Muscle of back (tissue), 13 donors: Measurements from ENCODE around the gene RREB1. TPM values are rescaled to one million over a fixed set of nuclear protein-coding genes. Genes with fewer than 3 reads are reported as not detected.

Experiments used
- DNase-seq, 3 donors: peaks; one replicate each; pipeline versions ENCODE4 v3.0.0 to v3.0.0-alpha.2; 2013
- long read RNA-seq, 9 donors: transcript quantifications; one replicate each; lab custom pipeline, GENCODE V29; 2026
- polyA plus RNA-seq, 10 donors: library from polyadenylated mRNA; unstranded; fragments of 120-200 nt; gene quantifications; one replicate each; pipeline ENCODE4 v1.2.1, GENCODE V29; 2013; ENCODE audit not compliant: insufficient read length in 10 of 10

The RREB1 gene, protein sequence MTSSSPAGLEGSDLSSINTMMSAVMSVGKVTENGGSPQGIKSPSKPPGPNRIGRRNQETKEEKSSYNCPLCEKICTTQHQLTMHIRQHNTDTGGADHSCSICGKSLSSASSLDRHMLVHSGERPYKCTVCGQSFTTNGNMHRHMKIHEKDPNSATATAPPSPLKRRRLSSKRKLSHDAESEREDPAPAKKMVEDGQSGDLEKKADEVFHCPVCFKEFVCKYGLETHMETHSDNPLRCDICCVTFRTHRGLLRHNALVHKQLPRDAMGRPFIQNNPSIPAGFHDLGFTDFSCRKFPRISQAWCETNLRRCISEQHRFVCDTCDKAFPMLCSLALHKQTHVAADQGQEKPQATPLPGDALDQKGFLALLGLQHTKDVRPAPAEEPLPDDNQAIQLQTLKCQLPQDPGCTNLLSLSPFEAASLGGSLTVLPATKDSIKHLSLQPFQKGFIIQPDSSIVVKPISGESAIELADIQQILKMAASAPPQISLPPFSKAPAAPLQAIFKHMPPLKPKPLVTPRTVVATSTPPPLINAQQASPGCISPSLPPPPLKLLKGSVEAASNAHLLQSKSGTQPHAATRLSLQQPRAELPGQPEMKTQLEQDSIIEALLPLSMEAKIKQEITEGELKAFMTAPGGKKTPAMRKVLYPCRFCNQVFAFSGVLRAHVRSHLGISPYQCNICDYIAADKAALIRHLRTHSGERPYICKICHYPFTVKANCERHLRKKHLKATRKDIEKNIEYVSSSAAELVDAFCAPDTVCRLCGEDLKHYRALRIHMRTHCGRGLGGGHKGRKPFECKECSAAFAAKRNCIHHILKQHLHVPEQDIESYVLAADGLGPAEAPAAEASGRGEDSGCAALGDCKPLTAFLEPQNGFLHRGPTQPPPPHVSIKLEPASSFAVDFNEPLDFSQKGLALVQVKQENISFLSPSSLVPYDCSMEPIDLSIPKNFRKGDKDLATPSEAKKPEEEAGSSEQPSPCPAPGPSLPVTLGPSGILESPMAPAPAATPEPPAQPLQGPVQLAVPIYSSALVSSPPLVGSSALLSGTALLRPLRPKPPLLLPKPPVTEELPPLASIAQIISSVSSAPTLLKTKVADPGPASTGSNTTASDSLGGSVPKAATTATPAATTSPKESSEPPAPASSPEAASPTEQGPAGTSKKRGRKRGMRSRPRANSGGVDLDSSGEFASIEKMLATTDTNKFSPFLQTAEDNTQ (N-terminal part only)
- 10 to 100 TPM; 15.1 to 22.1 (median 17.5) TPM for polyA plus RNA-seq
- long read RNA-seq, donor 1 = 0 reads
- long read RNA-seq, donor 2, partial matches to known transcripts = 31 of 31 reads
- long read RNA-seq, donor 2, other reads (novel, unspliced or antisense) = 0 of 31 reads
- long read RNA-seq, donor 3 = 0 reads
- long read RNA-seq, donor 4 = 0 reads
- long read RNA-seq, donor 5, partial matches to known transcripts = 0 of 1 reads
- long read RNA-seq, donor 5, other reads (novel, unspliced or antisense) = 0 of 1 reads
- long read RNA-seq, donor 6 = 0 reads
- long read RNA-seq, donor 7 = 0 reads
- long read RNA-seq, donor 8 = 0 reads
- long read RNA-seq, donor 9, partial matches to known transcripts = 0 of 1 reads
- long read RNA-seq, donor 9, other reads (novel, unspliced or antisense) = 0 of 1 reads

- peak; percentile 59 to 89 (median 66) for DNase-seq
Measured at GRCh38 chr6:7107578-7108195, at the start of gene RREB1. Gene RREB1 (plus strand): TSS chr6:7107961. CDS start chr6:7181912, 73,951 bp downstream.

- peak in 1 of 3 donors; percentile 89 for DNase-seq
Measured at GRCh38 chr6:7058250-7058923, 49.4 kb upstream of the RREB1 start.

DNA sequence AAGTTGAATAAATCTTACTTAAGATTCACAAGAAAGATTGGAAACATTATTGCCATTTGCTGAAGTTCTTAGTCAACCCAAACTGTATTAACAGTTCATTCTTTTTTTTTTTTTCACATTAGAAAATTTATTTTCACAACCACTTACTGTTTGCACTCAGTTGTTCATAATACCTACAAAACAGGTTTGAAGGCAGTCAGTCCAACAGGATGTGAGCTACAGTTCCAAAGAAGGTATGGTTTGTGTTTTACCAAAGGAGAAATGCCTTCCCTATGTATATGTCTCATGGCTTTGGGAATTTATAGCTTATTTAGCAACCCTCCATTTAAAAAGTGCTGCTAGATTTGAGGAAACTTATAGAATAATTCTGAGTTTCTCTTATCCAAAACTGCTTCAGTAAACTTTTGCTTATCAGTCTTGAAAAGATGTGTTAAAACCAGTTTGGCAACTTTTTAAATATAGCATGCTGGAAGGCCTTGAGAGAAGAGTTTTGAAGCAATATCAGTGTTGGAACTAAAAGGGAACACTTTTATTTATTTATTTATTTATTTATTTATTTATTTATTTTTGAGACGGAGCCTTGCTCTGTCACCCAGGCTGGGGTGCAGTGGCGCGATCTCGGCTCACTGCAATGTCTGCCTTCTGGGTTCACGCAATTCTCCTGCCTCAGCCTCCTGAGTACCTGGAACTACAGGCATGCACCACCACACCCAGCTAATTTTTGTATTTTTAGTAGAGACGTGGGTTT lies 46.8 kb upstream of the RREB1 start:
- DNase-seq = no peak

DNA sequence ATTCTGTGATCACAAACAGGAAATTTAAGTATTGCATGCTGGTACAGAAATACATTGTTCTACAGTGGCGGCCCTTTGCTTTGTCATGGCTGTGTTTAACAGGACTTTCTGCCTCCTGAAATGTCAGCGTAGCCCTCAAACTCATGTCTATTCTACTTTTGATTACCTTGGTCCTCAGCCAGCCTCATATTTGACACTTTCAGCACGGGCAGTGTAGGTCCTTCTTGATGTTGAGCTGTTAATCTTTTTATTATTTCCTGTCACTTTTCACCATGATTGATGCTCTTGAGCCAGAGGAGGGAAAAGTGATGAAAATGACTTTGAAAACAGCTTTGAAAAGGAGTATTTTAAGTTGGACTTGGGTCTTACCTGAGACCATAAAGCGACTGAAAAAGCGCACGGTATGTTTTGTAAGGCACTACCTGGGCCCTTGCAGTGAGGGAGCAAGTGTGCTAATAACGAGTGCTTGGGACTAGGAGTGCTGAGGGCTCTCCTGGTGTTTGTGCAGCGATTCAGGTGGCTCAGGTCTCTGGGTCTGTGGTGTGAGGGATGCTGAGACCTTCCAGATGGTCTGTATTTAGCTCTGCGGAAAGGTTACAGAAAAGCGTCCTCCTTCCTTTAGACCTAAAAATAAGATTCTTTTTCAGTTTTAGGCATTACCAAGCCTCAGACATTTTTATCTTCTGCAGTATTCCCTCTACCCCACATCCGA lies 45.2 kb upstream of the RREB1 start:
- DNase-seq = no peak

- DNase-seq = no peak
Measured at GRCh38 chr6:7067305-7067704, 40.5 kb upstream of the RREB1 start.

DNA sequence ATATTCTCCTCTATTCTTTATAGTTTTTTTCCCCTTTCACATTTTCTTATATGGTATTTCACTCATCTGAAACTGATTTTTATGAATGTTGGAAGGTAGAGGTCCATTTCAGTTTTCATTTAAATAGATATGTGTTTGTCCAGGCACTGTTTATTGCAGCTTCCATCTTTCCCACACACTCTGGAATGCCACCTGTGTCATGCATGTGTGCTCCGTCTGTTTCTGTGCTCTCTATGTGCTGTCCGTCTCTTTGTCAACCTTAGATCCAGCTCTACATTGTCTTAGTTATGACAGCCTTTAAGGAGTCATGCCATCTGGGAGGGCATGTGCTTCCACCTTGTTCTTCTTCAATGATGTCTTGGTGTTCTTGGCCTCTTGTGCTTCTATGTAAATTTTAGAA lies 36.4 kb upstream of the RREB1 start:
- DNase-seq = no peak

GRCh38 chr6:7073082-7073820 lies 34.5 kb upstream of the RREB1 start:
- DNase-seq = no peak

- no peak for DNase-seq
Measured at GRCh38 chr6:7073821-7074525, 33.8 kb upstream of the RREB1 start.

DNA sequence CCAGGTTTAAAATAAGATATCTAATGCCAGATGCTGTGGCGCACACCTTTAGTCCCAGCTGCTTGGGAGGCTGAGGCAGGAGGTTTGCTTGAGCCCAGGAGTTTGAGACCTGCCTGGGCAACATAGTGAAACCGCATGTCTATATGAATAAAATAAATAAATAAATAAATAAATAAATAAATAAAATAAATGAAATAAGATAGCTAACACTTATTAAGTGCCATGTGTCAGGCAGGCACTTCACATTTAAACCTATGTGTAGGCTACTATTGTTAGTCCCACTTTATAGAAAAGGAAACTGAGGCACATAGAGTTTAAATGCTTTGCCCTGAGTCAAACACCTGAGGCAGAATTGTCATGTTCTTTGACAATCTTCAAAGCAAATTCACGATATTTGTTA lies 32.9 kb upstream of the RREB1 start:
- no peak for DNase-seq

DNA sequence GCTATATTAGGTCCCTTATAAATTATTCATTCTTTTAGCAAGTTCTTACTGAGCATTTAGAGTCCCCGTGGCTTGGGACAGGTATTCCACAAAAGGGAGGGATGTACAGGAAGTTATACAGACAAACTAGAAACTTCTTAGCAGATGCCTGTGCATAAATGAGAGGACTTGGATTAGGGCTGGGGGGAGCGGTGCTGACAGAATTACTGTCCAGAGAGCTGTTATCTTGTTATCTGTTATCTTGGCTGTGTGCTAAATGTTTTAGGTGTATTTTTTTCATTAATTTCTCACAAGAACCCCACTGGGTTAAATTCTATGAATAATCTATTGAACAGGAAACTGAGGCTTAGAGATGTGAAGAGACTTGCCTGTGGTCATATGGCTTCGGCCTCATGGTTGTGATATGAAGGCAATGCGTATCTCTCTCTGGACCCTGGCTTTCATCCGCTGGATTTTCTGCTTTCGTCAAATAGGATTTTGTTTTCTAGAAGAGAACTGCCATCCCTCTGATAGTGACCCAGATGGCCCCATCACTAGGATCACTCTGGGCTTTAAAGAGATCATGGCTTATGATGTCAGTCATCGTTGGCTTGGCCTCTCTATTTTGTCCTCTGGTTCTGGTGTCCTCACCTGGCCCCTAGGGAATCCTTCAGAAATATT lies 32.3 kb upstream of the RREB1 start:
- DNase-seq = no peak

- no peak for DNase-seq
Measured at GRCh38 chr6:7077856-7078255, 29.9 kb upstream of the RREB1 start.

DNA sequence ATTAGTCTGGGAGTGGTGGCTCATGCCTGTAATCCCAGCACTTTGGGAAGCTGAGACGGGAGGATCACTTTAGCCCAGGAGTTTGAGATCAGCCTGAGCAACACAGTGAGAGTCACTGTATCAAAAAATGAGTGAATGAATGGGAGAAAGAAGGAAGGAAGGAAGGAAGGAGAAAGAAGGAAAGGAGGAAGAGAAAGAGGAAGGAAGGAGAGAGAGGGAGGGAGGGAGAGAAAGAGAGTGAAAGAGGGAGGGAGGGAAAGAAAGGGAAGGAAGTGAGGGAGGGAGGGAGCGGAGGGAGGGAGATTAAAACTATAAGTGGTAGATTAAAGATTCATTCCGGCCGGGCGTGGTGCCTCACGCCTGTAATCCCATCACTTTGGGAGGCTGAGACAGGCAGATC lies 28.9 kb upstream of the RREB1 start:
- DNase-seq = no peak

- DNase-seq = no peak
Measured at GRCh38 chr6:7080311-7080710, 27.4 kb upstream of the RREB1 start.

DNA sequence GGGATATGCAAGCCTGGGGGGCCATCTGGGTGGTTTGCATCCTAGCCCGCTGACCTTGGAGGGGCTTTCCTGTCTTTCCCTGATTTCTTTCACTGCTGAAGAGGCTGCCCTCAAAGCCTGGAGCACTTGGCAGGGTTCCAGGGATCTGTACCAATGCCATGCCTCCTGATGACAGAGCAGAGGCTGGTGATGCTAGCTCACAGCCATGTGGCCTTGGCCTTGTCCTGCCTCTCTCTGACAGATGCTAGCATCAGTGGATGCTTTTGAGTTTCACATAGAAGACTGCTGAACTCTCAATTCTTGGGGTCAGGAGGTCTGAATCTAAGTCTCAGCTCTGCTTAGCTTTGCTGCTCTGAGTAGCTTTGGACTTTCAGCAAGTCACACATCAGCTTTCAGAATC lies 21.9 kb upstream of the RREB1 start:
- DNase-seq = no peak

- DNase-seq = peak in 2 of 3 donors; percentile 23 to 35
Measured at GRCh38 chr6:7086488-7086887, 21.3 kb upstream of the RREB1 start.

DNA sequence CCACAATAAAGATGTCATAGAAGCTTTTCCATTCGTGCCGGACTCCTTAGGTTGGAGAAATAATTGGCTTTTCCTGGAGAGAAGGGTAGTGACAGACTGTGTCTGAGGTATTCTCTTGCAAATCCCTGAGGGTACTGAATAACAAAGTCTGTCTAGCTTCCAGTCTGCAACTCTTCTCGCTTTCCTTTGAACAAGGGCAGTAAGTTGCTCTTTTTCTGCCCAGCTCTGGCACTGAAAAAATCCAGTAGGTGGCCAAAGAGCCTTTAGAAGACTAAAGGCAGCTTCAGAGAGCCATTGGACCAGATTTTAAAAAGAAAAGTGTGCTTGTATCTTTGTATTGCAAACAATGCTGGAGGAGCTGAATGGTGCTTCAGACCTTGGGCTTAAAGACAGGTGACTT lies 20.7 kb upstream of the RREB1 start:
- no peak for DNase-seq

DNA sequence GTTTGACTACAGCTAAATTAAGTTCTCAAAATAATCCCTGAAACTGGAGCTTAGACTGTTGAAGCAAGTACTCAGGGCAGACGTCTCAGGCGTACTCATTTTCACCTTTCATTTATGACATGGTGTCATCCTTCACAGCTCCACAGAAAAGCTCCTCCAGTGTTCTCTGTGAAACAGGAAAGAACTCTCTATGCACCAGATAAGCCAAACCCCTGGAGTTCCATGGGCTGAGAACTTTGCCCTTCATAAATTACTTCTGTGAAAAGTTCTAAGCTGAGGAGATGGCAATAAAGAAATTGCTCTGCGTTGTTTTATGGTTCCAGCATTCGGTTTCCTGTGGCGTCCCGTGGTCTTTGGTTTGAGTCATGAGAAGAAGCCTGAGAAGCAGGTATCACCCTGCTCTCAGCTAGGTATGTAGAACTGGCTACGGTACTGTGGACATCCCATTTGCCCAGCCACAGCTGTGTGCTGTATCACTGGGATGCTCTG lies 20.2 kb upstream of the RREB1 start:
- no peak for DNase-seq
